Myocyte (in vitro differentiated cells): Measurements from ENCODE around the gene MBD3L5. TPM values are rescaled to one million over a fixed set of nuclear protein-coding genes. Genes with fewer than 3 reads are reported as not detected.
A peak's percentile ranks its signal among the peaks of the same experiment; 100 is the strongest.
"Not testable (repeated sequence)": the region's sequence is repeated elsewhere in the genome, so short reads cannot be mapped to it uniquely, and the experiment has no call there.

Experiments used
- DNase-seq: peaks from one replicate; pipeline ENCODE4 v3.0.0-alpha.2; 2012; ENCODE audit warnings: low read depth
- polyA plus RNA-seq: library from polyadenylated mRNA; unstranded; fragments of >200 nt; gene quantifications from one replicate; pipeline ENCODE4 v1.2.1, GENCODE V29; 2012; ENCODE audit warnings: missing spikeins
- total RNA-seq: library from RNA; depleted of rRNA; stranded (reverse); fragments of >200 nt; gene quantifications from 2 replicates; pipeline ENCODE4 v1.2.3, GENCODE V29; 2014

Gene MBD3L5
- not detected in 2 replicates for total RNA-seq
- not detected for polyA plus RNA-seq

DNA sequence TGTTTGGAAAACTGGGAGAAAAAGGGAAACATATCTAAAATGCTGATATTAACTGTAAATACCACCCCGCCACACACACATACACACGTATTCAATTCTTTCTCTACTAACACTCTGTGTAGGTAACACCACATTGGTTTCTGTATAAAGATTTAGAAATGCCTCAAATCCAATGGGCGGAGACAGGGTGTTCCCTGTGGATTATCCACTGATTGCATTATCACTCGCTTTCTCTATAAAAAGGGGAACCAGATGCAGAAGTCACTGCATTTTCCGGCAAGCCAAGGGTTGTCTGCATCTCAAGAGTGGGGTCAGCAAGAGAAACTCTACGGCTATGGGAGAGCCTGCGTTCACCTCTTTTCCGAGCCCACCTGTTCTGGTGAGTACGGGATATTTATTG is at the start of gene MBD3L5:
MBD3L5 (plus strand) TSS at position 301 of the 400 bp plus-strand sequence; CDS start at position 335, 34 bp downstream.
- not testable (repeated sequence) for DNase-seq

DNA sequence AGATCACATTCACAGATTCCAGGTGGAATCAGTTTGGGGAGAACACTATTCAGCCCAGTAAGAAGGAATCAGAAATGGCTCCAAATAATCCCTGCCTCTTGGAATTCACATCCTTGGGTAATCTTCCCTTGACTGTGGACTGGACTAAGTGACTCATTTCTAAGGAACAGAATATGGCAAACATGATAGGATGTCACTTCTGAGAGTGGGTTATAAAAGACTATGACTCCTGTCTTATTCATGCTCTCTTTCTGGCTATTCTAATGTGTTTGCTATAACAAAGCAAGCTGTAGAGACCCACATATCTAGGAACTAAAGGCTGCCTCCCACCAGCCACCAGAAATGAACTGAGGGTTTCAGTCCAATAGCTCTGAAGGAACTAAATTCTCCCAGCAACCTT is 46.9 kb upstream of the MBD3L5 start:
- DNase-seq = no peak

DNA sequence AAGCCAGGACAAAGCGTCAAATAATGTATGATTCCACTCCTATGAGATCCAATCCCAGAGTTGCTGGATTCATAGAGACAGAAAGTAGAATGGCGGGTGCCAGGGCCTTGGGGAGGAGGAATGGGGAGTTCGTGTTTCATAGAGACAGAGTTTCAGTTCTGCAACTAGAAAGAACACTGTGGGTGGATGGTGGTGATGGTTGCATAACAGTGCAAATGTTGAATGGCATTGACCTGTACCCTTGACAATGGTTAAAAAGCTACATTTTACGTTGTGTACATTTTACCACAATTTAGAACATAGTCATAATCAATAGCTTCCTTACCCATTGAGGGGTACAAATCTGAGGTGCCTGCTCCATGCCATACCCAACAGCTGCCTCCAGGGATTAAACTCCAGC is 42.5 kb upstream of the MBD3L5 start:
- no peak for DNase-seq

DNA sequence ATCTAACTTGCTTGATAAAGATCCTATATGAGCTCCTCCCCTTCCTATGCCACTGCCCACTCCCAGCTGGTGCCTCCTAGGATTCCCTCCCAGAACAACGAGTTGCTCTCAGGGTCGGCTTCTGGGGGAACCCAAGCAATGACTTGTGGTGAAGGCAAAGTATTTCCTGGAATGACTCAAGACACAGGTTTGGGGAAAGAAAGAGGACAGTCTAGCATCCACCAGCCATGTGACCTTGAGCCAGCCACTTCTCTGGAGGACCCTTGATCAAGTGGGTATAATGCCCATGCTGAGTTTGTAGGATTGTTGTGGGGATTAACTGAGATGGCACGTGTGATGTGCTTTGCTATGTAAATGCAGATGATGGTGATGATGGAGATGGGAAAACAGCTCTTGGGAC is 42.1 kb upstream of the MBD3L5 start:
- DNase-seq = no peak

DNA sequence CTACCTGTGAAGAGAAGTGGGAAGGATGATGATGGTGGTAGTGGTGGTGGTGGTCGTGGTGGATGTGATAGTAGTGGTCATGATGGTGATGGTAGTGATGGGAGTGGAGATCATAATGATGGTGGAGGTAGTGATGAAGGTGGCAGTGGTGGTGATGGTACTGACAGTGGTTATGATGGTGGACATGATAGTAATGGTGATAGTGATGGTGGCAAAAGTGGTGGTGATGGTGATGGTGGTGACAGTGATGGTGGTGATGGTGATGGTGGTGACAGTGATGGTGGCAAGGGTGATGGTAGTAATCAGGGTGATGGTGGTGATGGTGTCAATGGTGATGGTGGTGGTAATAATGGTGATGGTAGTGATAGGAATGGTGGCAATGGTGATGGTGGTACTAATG is 35.3 kb upstream of the MBD3L5 start:
- no peak for DNase-seq

DNA sequence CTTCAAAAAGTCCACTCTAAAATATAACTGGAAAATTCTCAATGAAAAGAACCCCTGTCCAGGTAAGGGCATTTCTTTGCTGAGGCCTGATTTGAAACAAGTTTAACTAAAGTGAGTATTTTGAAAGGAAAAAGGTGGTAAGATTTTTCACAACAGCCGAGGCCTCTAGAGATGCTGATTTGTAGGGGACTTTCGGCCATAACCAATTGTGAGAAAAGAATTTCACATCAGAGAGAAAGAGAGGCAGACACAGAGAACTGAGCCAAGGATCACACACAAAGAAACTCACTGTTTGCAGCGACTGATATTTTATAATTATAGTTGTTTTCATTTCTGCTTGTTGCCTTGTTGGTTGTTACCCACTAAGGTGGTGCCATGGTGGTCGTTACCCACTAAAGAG is 33.6 kb upstream of the MBD3L5 start:
- no peak for DNase-seq

DNA sequence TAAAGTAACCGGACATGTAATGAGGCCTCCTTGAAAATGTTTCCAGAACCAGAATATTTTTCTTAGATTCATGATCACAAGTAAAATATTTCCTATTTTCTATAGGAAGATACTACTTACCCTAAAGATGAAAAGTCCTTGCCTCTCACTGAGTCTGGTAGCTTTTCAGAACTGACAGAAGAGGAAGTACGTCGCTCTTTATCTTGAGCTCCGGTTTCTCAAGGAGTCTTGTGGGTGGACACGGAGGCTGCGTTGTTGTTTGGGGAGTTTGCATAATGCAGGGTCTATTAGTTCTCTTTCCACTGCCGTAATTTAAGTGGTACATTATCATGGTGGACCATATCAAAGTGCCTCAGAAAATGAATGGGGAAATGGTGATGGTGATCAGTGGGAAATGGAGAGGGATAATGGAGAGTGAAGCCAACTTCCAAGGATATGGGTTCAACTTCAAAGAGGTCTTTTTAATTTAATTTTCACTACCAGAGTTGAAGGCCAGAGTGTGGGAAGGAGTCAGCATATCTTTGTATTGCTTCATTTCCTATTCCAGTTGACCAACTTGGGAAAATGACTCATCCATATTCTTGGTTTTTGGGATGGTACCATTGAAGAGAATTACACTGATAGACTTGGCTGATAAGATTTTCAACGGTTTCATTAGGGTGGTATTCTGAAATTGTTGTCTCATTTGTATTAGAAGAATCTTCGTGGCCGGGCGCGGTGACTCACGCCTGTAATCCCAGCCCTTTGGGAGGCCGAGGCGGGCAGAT is 32.5 kb upstream of the MBD3L5 start:
- no peak for DNase-seq

DNA sequence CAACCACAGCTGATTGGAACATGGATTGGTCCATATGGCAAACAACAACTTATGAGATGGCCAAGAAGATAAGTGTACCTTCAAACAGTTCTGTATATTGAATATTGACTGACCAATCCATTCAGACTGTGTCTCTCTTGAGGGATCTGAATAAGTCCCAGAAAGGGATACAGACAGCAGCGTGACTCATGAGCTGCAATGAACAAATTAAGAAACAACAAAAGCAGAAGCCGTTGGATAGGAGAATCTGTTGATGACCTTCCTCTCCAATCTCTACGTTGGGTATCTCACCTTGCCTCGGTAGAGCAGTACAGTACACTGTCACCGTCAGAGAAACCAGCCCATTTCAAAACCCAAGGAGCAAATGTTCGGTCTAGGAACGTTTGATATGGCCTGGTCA is 30.4 kb upstream of the MBD3L5 start:
- DNase-seq = no peak

DNA sequence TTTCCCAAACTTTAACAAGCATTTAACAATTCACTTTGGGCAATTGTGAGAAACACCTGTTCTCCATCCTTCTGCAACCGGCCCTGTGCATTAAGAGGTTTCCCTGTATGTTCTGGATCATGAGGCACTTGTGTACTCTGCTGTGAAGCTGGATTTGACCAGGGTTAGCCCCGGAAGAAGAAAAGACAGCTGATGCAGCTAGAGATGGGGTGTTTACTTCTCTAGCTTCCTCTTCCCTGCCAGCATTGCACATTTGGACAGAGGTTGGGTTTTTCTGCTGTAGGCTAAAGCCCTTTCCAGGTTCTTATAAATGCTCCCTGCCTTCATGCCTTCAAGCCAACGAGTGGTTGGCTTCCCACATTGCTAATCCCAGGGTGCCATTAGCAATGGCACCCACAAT is 30.0 kb upstream of the MBD3L5 start:
- no peak for DNase-seq

DNA sequence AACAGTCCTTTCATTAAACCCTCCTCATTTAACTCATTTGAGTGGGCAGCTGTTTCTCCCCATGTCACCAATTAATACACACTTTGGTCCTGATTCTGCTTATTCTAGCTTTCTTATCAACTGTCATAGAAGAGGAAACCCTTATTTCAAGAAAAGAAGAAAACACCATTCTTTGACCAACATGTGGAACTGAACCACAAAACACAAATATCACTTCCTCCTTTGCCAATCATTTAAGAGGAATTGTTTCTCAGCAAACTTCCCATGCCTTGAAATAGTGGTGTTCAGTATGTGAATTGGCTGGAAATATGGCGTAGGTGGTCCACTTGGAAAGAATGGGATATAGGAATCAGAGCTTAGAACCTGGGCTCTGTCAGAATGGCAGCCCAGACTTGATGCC is 29.6 kb upstream of the MBD3L5 start:
- DNase-seq = no peak

DNA sequence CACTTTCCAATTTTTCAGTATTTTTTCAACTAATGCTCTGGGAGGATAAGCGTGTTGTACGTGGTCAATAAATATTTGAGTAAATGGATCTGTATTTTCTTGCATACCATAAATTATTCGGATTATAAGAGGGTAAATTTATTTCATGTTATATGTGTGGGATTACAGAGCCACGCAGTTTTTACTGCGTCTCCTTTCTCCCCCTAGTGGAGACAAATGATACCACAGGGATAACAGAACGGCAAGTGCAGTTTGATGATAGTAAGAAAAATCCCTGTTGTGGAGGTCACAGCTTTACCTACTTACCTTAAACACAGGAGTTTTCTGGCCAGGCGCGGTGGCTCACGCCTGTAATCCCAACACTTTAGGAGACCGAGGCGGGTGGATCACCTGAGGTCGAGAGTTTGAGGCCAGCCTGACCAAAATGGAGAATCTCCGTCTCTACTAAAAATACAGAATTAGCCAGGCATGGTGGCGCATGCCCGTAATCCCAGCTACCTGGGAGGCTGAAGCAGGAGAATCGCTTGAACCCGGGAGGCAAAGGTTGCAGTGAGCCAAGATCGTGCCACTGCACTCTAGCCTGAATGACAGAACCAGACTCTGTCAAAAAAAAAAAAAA is 26.0 kb upstream of the MBD3L5 start:
- DNase-seq = peak; percentile 29

DNA sequence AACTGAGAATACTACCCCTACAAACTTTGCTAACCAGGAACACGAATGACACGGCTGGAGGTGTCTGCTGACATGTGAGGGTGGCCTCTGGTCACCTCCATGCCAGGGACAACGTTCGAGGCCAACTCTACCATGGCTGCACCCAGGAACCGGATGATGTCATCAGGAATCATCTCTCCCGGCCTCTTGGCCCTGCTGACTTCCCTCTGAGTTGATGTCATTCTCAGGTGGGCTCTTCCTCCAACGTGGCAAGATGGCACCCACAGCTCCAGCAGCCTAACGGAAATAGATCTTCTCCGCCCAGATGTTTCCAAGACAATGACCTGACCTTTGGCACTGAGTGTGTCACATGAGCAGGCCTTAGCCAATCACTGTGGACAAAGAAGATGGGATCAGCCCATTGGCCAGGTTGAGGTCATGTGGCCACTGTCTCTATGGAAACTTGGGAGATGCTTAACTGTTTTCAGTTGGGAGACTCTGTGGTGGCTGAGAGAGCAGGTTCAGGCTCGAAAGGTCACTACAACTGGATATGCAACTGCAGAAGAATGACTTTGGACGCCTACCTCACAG is 24.2 kb upstream of the MBD3L5 start:
- no peak for DNase-seq

DNA sequence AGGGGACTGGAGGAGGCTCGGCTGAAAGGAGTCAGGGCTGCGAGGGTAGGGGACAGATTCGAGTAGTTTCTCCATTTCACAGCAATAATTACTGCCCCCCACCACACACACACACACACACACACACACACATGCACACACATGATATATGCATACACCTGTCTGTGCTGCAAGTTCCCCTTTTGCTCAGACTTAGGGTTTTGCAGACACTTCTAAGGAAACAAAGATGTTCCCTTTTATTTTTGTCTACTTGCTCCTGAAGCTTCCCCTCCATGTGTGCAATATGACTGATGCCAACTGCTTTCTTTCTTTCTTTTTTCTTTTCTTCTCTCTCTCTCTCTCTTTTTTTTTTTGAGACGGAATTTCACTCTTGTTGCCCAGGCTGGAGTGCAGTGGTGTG is 22.5 kb upstream of the MBD3L5 start:
- no peak for DNase-seq

DNA sequence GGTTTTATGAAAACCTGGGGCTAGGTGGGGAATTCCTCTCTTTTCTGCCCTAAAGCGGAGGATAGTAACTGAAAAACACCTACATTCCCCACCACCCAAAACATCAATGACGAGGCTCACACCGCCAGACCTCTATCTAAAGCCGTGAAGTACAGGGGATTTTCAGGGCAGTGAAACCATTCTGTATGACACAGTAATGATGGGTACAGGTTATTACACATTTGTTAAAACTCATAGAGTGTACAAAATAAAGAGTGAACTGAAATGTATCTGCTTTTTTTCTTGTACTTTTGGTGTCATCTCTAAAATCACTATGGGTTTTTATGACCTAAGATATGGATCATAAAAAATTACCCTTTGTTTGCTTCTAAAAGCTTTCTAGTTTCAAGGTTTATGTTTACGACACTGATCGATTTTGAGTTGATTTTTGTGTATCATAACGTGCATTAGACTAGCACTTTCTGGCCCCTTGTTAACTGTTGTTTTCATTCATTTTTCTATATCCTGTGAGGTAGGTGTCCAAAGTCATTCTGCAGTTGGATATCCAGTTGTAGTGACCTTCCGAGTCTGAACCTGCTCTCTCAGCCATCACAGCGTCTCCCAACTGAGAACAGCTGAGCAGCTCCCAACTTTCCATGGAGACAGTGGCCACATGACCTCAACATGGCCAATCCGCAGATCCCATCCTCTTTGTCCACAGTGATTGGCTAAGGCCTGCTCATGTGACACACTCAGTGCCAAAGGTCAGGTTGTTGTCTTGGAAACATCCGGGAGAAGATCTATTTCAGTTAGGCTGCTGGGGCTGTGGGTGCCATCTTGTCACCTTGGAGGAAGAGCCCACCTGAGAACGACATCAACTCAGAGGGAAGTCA is 19.4 kb upstream of the MBD3L5 start:
- no peak for DNase-seq

DNA sequence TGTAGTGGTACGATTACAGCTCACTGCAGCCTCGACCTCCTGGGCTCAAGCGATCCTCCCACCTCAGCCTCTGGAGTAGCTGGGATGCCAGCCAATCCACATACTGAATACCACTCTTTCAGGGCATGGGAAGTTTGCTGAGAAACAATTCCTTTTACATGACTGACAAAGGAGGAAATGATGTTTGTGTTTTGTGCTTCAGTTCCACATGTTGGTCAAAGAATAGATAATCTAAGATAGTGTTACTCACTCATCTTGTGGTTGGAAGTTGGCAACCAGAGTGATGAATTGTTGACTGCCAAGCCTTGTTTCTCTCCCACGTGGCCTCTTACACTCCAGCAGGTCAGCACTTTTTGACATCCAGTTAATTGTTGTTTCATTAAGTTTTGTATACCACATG is 16.7 kb upstream of the MBD3L5 start:
- peak; percentile 22 for DNase-seq

DNA sequence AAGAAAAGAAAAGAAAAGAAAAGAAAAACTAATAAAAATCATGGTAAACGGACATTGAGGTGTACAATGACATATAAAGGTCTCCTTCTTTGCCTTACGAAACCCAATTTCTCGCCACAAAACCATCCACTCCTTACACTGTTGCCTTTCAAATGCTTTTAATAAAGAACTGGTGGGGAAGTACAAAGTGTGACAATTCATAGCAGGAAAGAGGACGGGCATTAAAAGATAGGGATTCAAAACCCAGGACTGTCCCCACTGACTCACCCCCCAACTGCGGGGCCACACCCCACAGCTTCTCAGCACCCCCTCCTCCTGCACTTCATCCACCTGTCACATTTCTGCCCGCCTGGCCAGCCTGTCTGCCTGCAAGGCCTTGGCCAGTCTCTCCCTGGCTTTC is 11.6 kb upstream of the MBD3L5 start:
- DNase-seq = no peak

DNA sequence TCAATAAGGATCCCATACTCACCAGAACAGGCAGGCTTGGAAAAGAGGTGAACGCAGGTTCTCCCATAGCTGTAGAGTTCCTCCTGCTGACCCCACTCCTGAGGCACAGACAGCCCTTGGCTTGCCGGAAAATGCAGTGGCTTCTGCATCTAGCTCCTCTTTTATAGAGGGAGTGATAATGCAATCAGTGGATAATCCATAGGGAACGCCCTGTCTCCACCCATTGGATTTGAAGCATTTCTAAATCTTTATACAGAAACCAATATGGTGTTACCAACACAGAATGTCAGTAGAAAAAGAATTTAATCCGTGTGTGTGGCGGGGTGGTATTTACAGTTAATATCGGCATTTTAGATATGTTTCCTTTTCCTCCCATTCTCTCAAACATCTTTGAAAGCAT is 9.0 kb upstream of the MBD3L5 start, which contains the start of gene MBD3L2B:
MBD3L2B (minus strand) TSS at position 101 of the 400 bp plus-strand sequence; CDS start at position 67, 34 bp downstream.
- DNase-seq = not testable (repeated sequence)

DNA sequence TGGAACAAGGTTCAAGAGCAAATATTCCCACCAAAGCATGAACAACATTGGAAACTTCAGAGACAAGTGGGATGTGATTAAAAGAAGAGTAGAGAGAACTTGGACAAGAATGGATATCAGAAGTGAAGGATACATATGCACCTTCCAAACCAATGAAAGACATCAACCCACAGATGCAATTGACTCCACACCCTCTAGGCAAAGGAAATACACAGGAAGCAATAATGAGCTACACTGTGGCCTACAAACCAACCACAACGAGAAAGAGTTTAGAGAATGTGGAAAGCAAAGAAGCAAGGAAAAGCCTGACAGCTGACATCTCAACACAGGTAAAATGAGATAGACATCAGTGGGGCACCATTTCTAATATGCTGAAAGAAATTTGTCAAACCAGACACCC is 1.6 kb upstream of the MBD3L5 start:
- not testable (repeated sequence) for DNase-seq

DNA sequence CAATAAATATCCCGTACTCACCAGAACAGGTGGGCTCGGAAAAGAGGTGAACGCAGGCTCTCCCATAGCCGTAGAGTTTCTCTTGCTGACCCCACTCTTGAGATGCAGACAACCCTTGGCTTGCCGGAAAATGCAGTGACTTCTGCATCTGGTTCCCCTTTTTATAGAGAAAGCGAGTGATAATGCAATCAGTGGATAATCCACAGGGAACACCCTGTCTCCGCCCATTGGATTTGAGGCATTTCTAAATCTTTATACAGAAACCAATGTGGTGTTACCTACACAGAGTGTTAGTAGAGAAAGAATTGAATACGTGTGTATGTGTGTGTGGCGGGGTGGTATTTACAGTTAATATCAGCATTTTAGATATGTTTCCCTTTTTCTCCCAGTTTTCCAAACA is 9.7 kb downstream of the MBD3L5 start, which contains the start of gene MBD3L4:
MBD3L4 (minus strand) TSS at position 101 of the 400 bp plus-strand sequence; CDS start at position 66, 35 bp downstream.
- not testable (repeated sequence) for DNase-seq

DNA sequence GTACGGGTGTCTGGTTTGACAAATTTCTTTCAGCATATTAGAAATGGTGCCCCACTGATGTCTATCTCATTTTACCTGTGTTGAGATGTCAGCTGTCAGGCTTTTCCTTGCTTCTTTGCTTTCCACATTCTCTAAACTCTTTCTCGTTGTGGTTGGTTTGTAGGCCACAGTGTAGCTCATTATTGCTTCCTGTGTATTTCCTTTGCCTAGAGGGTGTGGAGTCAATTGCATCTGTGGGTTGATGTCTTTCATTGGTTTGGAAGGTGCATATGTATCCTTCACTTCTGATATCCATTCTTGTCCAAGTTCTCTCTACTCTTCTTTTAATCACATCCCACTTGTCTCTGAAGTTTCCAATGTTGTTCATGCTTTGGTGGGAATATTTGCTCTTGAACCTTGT is 11.2 kb downstream of the MBD3L5 start:
- DNase-seq = not testable (repeated sequence)

DNA sequence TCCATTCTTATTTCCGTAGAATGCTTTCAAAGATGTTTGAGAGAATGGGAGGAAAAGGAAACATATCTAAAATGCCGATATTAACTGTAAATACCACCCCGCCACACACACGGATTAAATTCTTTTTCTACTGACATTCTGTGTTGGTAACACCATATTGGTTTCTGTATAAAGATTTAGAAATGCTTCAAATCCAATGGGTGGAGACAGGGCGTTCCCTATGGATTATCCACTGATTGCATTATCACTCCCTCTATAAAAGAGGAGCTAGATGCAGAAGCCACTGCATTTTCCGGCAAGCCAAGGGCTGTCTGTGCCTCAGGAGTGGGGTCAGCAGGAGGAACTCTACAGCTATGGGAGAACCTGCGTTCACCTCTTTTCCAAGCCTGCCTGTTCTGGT is 18.6 kb downstream of the MBD3L5 start, which contains the start of gene MBD3L2:
MBD3L2 (plus strand) TSS at position 301 of the 400 bp plus-strand sequence; CDS start at position 354, 53 bp downstream.
- not testable (repeated sequence) for DNase-seq
